ENCODE measurements around the gene TMEM117.
"Not testable (repeated sequence)": the region's sequence is repeated elsewhere in the genome, so short reads cannot be mapped to it uniquely, and the experiment has no call there.

The TMEM117 gene

DNA sequence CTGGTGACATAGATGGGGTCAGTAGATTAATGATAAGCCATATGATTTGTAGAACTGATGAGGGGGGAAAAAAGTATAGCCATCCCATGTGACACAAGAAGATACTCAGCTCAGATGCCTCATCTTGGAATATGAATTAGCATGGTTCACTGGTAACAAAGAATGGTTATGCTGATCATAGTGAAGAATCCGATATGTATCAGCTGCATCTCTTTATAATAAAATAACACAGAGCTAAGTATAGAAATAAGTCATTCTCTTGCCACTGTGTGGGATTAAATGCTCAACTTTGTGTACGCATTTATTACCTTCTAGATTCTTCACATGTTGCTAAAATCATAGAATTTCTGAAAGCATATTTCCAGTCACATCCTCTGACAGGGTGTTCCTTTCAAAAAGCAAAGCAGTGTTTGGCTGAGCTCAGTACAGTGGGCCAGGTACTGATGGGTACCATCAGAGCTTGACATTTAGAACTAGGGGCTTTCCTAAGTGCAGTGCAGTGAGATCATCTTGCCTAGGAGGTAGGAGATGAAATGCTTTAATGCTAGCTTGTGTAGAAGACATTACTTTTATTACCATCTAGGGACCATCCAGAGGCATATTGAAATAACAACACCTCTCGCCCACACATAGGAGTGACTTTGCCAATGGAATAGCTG, 256.2 kb downstream of the TMEM117 start:
- no peak for DNase-seq (ENCODE audit: low read depth in 3 of 3)

DNA sequence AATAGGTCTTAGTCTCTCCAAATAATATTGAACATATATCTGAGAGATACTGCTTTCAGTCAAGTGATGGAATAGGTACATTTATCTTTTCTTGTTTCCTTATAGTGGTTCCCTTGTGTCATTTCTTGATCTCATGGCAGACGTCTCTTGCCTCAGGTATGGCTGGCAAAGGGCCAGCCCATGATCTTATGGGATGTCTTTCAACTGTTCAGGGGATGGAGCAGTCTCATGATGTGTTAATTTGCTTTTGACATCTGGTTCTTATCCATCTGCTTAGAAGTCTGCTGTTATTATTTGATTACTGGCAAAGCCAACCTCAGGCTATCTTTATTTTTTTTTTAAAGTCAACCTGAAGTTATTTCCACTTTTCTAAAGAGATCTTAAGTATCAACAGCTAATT, 262.9 kb downstream of the TMEM117 start:
- DNase-seq (ENCODE audit: low read depth in 3 of 3) = no peak

DNA sequence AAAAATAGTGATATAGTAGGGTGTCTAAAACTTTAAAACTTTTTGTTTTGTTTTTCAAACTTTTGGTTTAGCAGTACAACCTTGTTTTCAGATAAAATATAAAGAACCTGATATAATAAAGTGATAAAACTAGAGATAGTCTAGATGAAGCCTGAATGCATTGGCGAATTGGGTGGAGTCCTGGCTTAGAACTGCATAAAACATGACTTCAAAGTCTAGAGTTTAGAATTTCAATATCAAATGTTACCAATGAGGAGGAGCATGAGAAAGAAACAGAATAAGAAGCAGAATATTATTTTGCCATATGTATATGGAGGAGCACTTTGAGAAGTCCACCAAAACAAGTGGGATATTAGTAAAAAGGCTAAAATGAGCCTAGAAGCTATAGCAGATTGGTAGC, 263.6 kb downstream of the TMEM117 start:
- no peak for DNase-seq (ENCODE audit: low read depth in 3 of 3)

DNA sequence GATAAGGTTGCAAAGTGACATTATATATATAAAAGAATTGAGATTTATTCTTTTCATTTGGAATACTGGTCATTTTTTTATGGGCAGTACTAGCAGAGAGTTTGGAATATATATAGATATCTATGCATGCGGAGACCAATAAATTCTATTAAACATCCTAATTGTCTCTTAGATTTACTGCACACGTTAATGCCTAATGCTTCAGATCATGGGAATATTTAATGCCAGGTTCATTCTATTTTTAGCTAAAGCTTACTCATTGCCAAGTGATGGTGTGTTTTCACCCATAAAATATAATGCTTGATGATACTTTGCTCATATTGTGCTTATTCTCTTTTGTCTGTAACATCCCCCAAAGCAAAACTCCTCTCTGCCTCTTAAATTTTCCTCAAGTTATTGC, 264.4 kb downstream of the TMEM117 start:
- no peak for DNase-seq (ENCODE audit: low read depth in 3 of 3)

DNA sequence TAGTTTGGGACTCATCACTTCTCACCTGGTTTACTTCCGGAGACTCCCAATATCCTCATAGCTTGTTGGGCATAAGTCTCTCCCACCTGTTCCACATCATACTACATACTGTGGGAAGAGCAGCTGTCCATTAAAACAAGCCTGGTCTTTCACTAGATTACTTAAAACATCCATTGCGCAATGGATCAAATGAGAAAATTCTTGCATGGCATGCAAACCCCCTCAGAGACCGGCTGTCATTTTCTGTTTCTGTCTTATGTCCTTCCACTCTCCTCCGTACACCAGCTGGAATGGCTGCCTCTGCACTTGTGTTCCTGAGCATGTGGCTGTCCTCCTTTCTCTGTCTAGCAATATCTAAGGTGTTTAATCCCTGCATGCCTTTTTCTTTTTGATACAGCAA, 265.6 kb downstream of the TMEM117 start:
- DNase-seq (ENCODE audit: low read depth in 3 of 3) = no peak

DNA sequence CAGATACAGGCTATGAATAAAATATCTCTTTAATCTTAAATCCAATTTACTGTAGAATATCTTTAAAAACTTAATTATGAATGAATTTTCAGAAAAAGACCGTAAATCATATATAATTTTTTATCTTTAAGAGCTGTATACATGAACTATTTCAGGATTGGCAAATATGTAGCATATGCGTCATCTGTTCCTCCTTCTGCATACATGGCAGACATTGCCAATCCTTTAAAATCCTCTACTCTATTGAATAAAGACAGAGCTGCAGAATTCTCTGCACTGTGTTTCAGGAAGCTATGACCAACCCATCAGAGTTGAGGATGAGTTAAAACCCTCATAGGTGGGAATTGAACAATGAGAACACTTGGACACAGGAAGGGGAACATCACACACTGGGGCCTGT, 279.0 kb downstream of the TMEM117 start:
- no peak for DNase-seq (ENCODE audit: low read depth in 3 of 3)

DNA sequence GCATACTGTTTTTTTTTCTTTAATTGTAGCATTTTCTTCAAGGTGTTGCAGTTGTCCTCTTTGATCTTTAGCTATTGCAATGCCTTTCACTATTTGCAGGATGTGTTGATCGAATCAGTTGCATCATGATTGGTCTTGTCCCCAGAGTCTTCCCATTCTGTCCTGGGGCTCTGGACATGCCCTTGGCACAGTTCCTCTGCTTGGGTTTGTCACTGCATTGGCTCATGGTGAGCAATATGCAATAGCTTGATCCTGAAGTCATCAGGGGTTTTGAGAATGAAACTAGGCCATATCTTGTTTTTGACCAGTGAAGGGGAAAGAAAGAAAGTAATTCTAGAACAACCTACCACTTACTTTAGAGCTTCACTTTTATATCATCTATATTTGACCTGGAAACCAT, 281.5 kb downstream of the TMEM117 start:
- no peak for DNase-seq (ENCODE audit: low read depth in 3 of 3)

DNA sequence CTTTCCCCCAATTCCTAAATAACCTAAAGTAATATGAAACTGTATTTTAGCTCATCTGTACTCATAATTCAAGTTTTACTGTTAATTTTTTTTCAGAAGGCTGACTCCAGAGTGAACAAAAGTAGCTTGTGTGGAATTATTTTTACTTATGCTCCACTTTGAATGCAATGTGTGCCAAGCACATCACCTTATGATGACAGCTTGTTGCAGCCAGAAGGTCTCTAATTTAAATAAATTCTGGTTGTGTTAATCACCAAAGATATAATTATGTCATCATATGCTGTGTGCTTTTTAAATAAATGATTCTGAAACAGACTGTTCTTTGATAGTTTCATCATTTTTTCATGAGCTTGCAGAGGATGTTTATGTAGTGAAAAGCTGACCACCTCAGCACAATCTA, 283.1 kb downstream of the TMEM117 start:
- DNase-seq (ENCODE audit: low read depth in 3 of 3) = no peak

DNA sequence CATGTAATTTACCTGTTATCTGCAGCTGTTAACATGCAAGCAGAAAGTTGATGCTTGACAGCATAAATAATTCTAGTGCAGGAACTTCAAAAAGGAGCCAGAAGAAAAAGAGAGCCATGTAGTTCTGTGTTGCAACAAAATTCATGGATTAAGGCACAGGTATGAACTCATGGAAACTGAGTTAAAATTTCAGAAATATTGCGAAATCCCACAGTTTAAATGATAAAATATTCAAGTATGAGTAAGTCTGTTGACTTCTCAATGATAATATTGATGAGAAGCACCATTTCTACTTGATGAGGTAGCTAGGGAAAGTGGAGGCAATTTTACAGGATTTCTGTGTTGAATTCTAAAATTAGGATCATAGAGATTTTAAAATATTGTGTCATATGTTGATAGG, 290.9 kb downstream of the TMEM117 start:
- DNase-seq (ENCODE audit: low read depth in 3 of 3) = no peak

DNA sequence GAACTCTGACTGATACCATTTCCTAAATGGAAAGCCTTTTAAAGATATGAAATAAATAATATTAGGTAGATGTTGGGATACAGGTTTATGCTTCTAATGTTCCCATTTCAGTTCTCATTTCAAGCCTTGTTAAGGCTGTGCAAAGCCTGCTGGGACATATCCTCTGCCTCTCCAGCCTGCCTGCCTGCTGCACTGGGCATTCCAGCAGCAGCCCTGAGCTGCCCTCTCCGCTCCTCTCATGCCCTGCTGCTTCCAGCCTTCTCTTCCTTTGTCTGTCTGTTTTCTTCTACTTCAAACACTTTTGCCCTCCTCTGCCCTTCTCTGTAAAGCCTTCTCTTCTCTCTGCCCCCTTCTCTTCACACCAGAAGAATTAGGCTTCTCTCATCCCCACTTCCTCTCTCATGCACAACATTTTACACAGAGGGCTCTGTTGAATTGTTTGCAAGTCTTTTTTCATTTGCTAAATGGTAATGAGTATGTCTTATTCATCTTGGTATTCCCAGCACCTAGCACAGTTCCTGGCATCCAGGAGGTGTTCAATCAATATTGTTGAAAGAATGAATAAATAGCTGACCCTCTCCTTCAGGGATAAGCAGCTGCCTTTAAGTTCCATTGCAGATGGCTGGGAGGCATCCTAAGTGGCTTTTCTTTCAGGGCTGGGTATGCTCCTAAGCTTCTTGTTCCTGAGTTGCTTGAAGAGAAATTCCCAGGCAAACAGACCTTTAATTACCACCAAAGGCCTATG, 292.3 kb downstream of the TMEM117 start:
- DNase-seq (ENCODE audit: low read depth in 3 of 3) = no peak

DNA sequence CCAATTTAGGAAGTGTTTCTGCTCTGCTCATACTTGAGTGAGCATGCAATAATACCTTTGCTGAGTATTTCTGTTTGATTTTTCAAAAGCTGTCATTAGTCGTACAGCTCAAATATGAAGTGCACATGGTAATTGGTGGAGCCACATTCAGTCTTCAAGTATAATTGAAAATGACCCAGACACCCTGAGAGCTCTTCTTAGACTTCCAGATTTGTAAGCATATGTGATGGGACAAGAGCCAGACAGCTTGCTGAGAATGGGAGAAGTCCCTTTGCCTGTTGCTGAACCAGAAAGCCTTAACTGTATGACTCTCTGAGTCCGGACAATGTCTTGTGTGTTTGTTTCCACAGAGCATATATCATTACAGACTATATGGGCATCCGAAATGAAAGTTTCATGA, 307.3 kb downstream of the TMEM117 start:
- DNase-seq (ENCODE audit: low read depth in 3 of 3) = no peak

DNA sequence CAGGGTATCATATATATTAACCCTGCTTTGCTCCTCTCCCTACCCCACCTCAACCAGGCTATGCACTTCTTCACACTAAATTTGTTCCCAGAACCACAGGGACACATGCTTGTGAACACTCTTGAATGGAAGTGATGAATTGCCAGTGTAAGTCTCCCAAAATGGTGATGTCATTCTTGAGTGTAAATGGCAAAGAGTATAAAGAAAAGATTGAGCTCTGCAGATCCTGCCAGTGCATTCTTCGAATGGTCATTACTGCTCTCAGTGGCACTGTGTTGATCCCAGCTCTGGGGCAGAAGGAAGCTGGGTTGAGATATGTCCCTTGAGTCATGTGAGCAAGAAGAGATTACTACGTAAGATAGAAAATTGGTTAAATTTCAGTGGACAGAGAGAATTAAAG, 313.1 kb downstream of the TMEM117 start:
- no peak for DNase-seq (ENCODE audit: low read depth in 3 of 3)

DNA sequence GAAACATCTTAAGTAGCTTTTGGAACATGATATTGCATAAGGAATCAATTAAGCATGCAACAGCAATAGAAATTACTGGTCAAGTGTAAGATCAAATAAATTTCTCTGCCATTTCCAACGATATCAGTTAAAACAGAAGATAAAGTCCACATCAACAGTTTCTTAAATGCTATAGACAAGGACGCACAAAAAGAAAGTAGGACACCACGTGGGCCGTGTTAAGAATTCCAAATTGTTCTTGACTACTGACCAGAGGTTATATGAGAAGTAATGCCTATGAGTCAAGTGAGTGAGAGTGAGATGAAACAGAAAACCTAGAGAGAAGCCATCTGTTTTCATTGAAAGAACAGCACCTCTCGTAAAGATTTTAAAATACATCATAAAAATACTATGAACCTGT, 318.2 kb downstream of the TMEM117 start:
- no peak for DNase-seq (ENCODE audit: low read depth in 3 of 3)

DNA sequence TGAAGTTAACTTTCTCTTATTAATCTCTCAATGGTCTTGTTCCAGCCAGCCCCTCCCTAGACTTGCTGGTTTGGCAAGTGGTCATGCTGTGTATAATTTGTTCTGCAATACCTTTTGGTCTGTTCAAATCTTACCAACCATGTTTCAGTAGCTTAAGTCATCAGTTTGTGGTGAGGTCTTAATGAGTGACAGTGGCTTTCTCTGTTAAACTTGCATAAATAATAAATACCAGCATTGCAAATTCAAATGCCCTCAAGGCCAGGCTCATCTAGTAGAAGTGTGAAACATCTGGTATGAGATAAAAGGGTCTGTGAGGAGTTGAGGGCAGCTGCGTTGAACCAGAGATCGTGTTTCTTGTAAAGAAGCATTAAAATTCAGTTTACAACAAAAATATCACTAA, 319.5 kb downstream of the TMEM117 start:
- DNase-seq (ENCODE audit: low read depth in 3 of 3) = no peak

DNA sequence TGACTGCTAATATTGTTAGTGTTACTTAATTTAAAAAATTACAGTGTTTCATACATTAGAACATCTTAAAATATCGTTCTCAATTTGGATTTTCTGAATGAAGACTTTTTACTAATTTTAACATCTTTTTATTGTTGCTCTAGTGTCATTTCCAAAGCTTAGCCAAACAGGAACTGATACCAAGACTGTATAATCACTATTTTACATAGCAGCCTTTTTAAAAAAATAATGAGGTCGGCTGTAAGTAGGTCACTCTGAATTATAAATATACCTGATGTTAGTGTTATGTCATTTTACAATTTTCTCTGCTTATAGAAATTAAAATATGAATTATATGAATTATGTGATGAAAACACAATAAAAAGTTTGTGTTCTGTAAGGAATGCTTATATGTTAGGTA, 321.5 kb downstream of the TMEM117 start:
- DNase-seq (ENCODE audit: low read depth in 3 of 3) = no peak

DNA sequence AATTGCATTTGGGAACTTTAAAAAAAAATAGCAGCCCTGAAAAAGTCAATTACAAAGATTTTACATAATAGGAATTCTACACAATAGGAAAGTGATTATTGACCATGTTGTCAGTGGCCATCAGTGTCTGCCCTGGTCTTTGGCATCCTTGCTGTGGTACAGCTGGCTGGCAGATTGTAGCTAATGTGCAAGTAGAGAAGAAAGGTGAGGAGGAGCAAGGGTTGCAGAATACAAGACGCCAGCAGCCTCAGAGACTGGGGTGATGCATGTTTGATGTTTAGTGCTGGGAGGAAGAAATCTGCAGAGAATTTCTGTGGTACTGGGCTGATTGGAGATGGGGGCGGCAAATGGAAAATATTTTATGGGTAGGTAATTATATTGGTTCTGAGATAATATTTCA, 322.9 kb downstream of the TMEM117 start:
- DNase-seq (ENCODE audit: low read depth in 3 of 3) = no peak

DNA sequence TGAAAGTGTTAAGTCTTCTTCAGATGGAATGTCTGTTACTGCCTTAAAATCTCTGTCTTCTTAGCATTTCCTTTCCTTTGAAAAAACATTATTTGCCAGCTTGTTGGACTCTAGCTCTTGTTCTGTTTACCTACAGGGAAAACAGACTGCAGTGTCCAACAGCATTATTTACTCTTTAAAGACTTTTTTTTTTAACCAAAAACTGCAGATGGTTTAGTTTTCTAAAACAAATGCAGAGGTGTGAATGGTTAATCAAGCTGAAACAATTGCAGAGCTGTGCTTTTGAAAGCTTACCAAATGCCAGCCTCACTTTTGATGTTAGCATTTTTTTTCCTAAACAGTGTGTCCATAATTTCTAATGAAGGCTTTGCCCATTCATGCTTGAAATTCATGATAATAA, 323.3 kb downstream of the TMEM117 start:
- no peak for DNase-seq (ENCODE audit: low read depth in 3 of 3)

DNA sequence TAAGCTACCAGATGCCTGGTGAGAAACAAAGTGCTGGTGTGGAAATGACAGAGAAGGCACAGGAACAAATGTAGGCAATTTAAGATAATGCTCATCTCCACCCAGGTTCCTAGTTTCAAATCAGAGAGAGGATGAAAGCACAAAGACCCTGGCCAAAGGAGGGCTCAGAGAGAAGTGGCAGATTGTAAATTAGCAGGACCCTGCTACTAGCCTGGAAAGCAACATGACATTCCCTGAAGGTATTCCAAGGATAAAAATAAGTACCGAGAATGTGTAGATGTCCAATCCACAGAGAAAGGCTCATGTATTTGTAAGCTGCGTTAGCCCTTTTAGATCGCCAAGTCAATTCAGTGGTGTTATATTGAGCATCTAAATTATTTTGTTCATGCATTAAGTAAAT, 324.0 kb downstream of the TMEM117 start:
- DNase-seq (ENCODE audit: low read depth in 3 of 3) = no peak

DNA sequence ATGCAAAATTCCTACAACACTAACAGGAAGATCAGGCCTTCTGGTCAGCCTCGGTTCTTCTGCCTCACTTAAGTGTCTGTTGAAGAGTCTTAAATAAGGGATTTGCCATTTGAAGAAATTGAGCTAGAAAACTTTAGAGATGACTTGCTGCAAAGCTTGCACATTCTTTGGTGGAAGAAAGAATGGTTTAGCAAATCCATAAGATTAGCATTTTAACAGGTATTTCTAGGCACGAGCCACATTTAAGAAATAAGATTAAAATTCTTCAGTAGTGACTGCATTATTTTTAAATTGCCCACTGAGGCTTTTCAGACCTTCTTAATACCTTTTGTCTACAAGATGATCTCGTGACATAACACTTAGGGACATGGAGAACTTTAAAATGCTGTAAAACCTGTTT, 327.1 kb downstream of the TMEM117 start:
- DNase-seq (ENCODE audit: low read depth in 3 of 3) = no peak

DNA sequence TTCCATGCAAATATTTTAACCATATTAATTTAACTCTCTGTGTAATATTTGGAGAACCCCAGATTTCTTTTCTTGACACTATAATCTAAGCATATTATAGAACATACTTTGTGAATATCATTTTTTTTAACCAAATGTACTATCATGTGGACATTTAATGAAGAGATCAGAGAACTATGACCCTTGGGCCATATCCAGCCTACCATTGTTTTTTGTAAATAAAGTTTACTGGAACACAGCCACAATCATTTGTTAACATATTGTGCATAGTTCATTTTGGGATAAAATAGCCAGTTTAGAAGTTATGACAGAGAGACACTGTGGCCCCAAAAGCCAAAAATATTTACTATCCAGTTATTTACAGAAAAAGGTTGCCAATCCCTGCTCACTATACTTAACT, 338.2 kb downstream of the TMEM117 start:
- DNase-seq (ENCODE audit: low read depth in 3 of 3) = no peak

DNA sequence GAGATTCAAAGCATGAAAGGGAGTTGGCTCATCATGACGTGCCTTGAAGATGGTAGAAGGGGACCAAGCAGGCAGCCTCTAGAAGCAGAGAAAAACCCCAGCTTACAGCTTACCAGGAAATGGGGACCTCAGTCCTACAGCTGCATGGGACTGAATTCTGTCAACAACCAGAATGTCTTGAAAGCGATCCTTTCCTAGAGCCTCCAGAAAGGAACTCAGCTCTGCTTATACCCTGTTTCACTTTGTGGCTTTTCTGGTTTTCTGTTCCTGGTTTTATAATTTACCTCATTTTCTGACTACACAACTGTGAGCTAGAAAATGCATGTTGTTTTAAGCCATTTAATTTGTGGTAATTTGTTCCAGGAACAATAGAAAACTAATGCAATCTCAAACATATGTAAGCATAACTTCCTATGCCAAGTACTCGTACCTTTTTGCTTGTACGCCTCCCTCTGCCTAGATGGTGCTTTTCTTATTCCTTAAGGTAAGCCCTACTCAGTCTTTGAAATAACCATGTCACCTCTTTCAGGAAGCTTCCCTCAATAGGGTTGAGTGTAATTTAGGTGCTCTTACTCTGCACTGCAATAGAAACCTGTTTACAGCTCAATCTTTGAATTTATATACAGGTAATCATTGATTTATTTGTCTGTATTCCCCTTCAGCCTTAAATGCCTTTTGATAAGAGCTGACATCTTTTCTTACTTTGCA, 348.8 kb downstream of the TMEM117 start:
- no peak for DNase-seq (ENCODE audit: low read depth in 3 of 3)

DNA sequence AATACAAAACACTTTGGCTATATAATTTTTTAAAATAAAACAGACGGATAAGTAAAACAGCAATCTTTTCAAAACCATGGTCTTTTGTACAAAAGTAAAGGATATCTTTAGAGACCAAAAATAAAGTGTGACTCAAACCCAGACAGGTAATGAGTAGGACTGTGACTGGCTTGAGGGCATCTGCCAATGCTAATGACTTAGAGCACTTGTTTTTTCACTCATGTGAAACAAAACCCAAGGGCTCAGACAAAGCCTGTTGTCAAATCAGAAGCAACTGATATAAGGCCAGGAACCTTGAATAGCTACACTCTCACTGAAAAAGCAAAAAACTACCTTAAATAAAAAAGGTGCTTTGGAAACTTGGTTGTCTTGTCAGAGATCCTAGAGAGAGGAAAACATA, 357.4 kb downstream of the TMEM117 start:
- DNase-seq (ENCODE audit: low read depth in 3 of 3) = no peak

DNA sequence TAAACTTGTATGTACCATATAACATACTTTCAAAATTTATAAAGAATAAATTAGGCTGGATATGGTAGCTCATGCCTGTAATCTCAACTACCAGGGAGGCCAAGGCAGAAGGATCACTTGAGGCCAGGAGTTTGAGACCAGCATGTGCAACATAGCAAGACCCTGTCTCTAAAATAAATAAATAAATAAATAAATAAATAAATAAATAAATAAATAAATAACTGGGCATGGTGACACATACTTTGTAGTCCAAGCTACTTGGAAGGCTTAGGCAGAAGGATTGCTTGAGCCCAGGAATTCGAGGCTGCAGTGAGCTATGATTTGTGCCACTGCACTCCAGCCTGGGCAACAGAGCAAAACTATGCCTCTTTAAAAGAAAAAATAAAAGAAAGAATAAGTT, 359.8 kb downstream of the TMEM117 start:
- DNase-seq (ENCODE audit: low read depth in 3 of 3) = not testable (repeated sequence)
